ENCODE measurements around the gene IL17RE. TPM values are rescaled to one million over a fixed set of nuclear protein-coding genes. Genes with fewer than 3 reads are reported as not detected.

IL17RE gene
- total and polyA plus RNA-seq, 2 of the 13 experiments (the other 11 are each of a cell fraction or from before 2014, with no cell fraction given), result 14.5 to 24.1 TPM

GRCh38 chr3:9932843-9933560 lies 30.4 kb downstream of the IL17RE start (continued):
- TF ChIP-seq MXD3 (CRISPR knock-in tag; IDR thresholded peaks at IDR 0.05), result peak; percentile 79
- TF ChIP-seq ZNF652 (CRISPR knock-in tag; IDR thresholded peaks at IDR 0.05; ENCODE audit: borderline replicate concordance, low read depth), result no peak
- no peak; the same call in 1 of the 2 replicates for TF ChIP-seq RARA (CRISPR knock-in tag; IDR thresholded peaks at IDR 0.05)
- TF ChIP-seq TFDP2 (CRISPR knock-in tag; IDR thresholded peaks at IDR 0.05), result 0 out of 2 replicates have a peak, but pooled peaks have one; percentile 25
- TF ChIP-seq ZBTB4 (CRISPR knock-in tag; IDR thresholded peaks at IDR 0.05; ENCODE audit: borderline replicate concordance), result no peak
- TF ChIP-seq NR2F1 (CRISPR knock-in tag; IDR thresholded peaks at IDR 0.05), result no peak
- TF ChIP-seq ZNF775 (CRISPR knock-in tag; IDR thresholded peaks at IDR 0.05; ENCODE audit: borderline replicate concordance), result no peak
- no peak for TF ChIP-seq CCAR2 (optimal IDR thresholded peaks at IDR 0.05; ENCODE audit: low read depth, low read length)
- TF ChIP-seq RFX1 (IDR thresholded peaks at IDR 0.05), result no peak
- no peak for TF ChIP-seq DDIT3 (CRISPR knock-in tag; IDR thresholded peaks at IDR 0.05)
- TF ChIP-seq KIAA2018 (CRISPR knock-in tag; IDR thresholded peaks at IDR 0.05; ENCODE audit: borderline replicate concordance), result peak; percentile 13; the same call in 1 of the 2 replicates

Measured in HepG2 (cell line).